Loucy (cell line): ENCODE results near the gene ZFAND3.

Source experiments
- H2AFZ ChIP-seq: fragments of 200-600 bp; sonication (generic); 2 replicates; pipeline ENCODE4 v1.6.0; 2016; ENCODE audit warnings: antibody characterized with exemption, mild to moderate bottlenecking, low read length, moderate library complexity
- H3F3A ChIP-seq: fragments of 200-600 bp; 2 replicates; pipeline ENCODE4 v1.6.0; 2016; ENCODE audit warnings: antibody characterized with exemption, low read depth, mild to moderate bottlenecking
- H3K27me3 ChIP-seq: fragments of 200-600 bp; sonication (generic); 2 replicates; pipeline ENCODE4 v1.6.1; 2014; ENCODE audit warnings: low read length, mild to moderate bottlenecking; ENCODE audit not compliant: insufficient read depth, poor library complexity, severe bottlenecking
- H3K36me3 ChIP-seq: fragments of 200-600 bp; sonication (generic); 2 replicates; pipeline ENCODE4 v1.6.1; 2016; ENCODE audit warnings: low read length; ENCODE audit not compliant: insufficient read depth
- H3K4me1 ChIP-seq: fragments of 200-600 bp; sonication (generic); 2 replicates; pipeline ENCODE4 v1.5.1; 2014; ENCODE audit warnings: low read length, mild to moderate bottlenecking; ENCODE audit not compliant: insufficient read depth, poor library complexity, severe bottlenecking
- H3K4me2 ChIP-seq: fragments of 200-600 bp; sonication (generic); 2 replicates; pipeline ENCODE4 v1.6.0; 2014; ENCODE audit warnings: antibody characterized with exemption, low read length, low read depth, mild to moderate bottlenecking; ENCODE audit not compliant: poor library complexity, severe bottlenecking
- H3K4me3 ChIP-seq: fragments of 200-600 bp; sonication (generic); 2 replicates; pipeline ENCODE4 v1.5.1; 2014; ENCODE audit warnings: low read length, mild to moderate bottlenecking, mixed read lengths; ENCODE audit not compliant: poor library complexity, severe bottlenecking
- H3K79me2 ChIP-seq: fragments of 200-600 bp; sonication (generic); 2 replicates; pipeline ENCODE4 v1.6.1; 2014; ENCODE audit warnings: low read length; ENCODE audit not compliant: insufficient read depth
- H3K9ac ChIP-seq: fragments of 200-600 bp; sonication (generic); 2 replicates; pipeline ENCODE4 v1.6.0; 2014; ENCODE audit warnings: mild to moderate bottlenecking, low read depth, low read length, moderate library complexity; ENCODE audit not compliant: poor library complexity, severe bottlenecking
- H3K9me2 ChIP-seq: fragments of 200-600 bp; sonication (generic); replicated peaks from 2 replicates; pipeline ENCODE4 v1.6.1; 2016; ENCODE audit warnings: low read depth, low read length, mixed read lengths
- H3K9me3 ChIP-seq: fragments of 200-600 bp; sonication (generic); 2 replicates; pipeline ENCODE4 v1.6.1; 2014; ENCODE audit warnings: mild to moderate bottlenecking, antibody characterized with exemption, low read length, low read depth; ENCODE audit not compliant: insufficient read depth
- H4K20me1 ChIP-seq: fragments of 200-600 bp; sonication (generic); 2 replicates; pipeline ENCODE4 v1.6.0; 2014; ENCODE audit warnings: antibody characterized with exemption, low read length, mild to moderate bottlenecking; ENCODE audit not compliant: insufficient read depth, poor library complexity, severe bottlenecking
- CTCF ChIP-seq: fragments of 200-600 bp; sonication (generic); conservative IDR thresholded peaks from 2 replicates; pipeline ENCODE4 v1.5.1; 2014; ENCODE audit warnings: mild to moderate bottlenecking, antibody characterized with exemption, low read length
- EZH2phosphoT487 ChIP-seq: fragments of 200-600 bp; IDR thresholded peaks from 2 replicates; pipeline ENCODE4 v1.6.1; 2018; ENCODE audit warnings: antibody characterized with exemption, mild to moderate bottlenecking, moderate library complexity, borderline replicate concordance

Gene ZFAND3

GRCh38 chr6:38169977-38170526 is 350.5 kb downstream of the ZFAND3 start:
- H3F3A ChIP-seq: no peaks in the 10 kb centered on the region
- no peak overlapping the region for H3K9ac ChIP-seq
- H2AFZ ChIP-seq: no peak overlapping the region
- H3K27me3 ChIP-seq: no peaks in the 10 kb centered on the region
- no peaks in the 10 kb centered on the region for H3K79me2 ChIP-seq
- H3K4me1 ChIP-seq: no peaks in the 10 kb centered on the region
- no peaks in the 10 kb centered on the region for H3K9me3 ChIP-seq
- no peak overlapping the region for H3K4me3 ChIP-seq
- no peak overlapping the region for H3K4me2 ChIP-seq
- peaks cover 2% of the 10 kb centered on the region; the same call in 1 of the 2 replicates for H3K36me3 ChIP-seq
- H3K9me2 ChIP-seq: no peaks in the 10 kb centered on the region
- no peaks in the 10 kb centered on the region for H4K20me1 ChIP-seq
- no peak for TF ChIP-seq CTCF
- TF ChIP-seq EZH2phosphoT487: no peak

- no peaks in the 10 kb centered on the region for H3K4me1 ChIP-seq
- no peaks in the 10 kb centered on the region for H3F3A ChIP-seq
- H2AFZ ChIP-seq: no peak overlapping the region
- H3K4me2 ChIP-seq: no peak overlapping the region
- no peaks in the 10 kb centered on the region for H4K20me1 ChIP-seq
- no peaks in the 10 kb centered on the region for H3K9me2 ChIP-seq
- no peaks in the 10 kb centered on the region for H3K79me2 ChIP-seq
- no peak for TF ChIP-seq CTCF
- H3K36me3 ChIP-seq: peaks cover 2% of the 10 kb centered on the region; the same call in 1 of the 2 replicates
- no peak overlapping the region for H3K4me3 ChIP-seq
- H3K27me3 ChIP-seq: no peaks in the 10 kb centered on the region
- H3K9ac ChIP-seq: no peak overlapping the region
- H3K9me3 ChIP-seq: no peaks in the 10 kb centered on the region
Observed at GRCh38 chr6:38170666-38171355, 351.3 kb downstream of the ZFAND3 start.

GRCh38 chr6:38171997-38172738 is 352.6 kb downstream of the ZFAND3 start:
- no peaks in the 10 kb centered on the region for H3K27me3 ChIP-seq
- H3K36me3 ChIP-seq: peaks cover 2% of the 10 kb centered on the region; the same call in 1 of the 2 replicates
- H3K9me3 ChIP-seq: no peaks in the 10 kb centered on the region
- no peak overlapping the region for H2AFZ ChIP-seq
- H3K9me2 ChIP-seq: no peaks in the 10 kb centered on the region
- H3K9ac ChIP-seq: no peak overlapping the region
- no peaks in the 10 kb centered on the region for H4K20me1 ChIP-seq
- H3K4me1 ChIP-seq: no peaks in the 10 kb centered on the region
- no peaks in the 10 kb centered on the region for H3K79me2 ChIP-seq
- H3K4me3 ChIP-seq: no peak overlapping the region
- TF ChIP-seq EZH2phosphoT487: no peak
- no peak for TF ChIP-seq CTCF
- no peak overlapping the region for H3K4me2 ChIP-seq
- no peaks in the 10 kb centered on the region for H3F3A ChIP-seq
